Activated CD8-positive, alpha-beta memory T cell treated with anti-CD3 and anti-CD28 coated beads for 36 hours (primary cell): Measurements from ENCODE around the gene PDIA4. TPM values are rescaled to one million over a fixed set of nuclear protein-coding genes. Genes with fewer than 3 reads are reported as not detected.
"Not testable (repeated sequence)": the region's sequence is repeated elsewhere in the genome, so short reads cannot be mapped to it uniquely, and the experiment has no call there.

Experiments
- CTCF ChIA-PET: fragments of 350-600 bp; sonication (Branson Sonifier 250); formaldehyde crosslinking; loops from one replicate; lab custom pipeline; 2021; ENCODE audit warnings: antibody characterized with exemption; lab: Charles Lee
- POLR2A ChIA-PET: fragments of 350-600 bp; sonication (Branson Sonifier 250); formaldehyde crosslinking; loops from one replicate; lab custom pipeline; 2021; ENCODE audit warnings: antibody characterized with exemption; lab: Charles Lee
- total RNA-seq, 2 experiments: library from RNA; stranded (reverse); gene quantifications; one replicate each; pipeline ENCODE4 v1.2.3, GENCODE V29; 2021

Gene PDIA4
- total RNA-seq: 10 to 100 TPM; 97.8 to 99.4 TPM

GRCh38 chr7:149028346-149029109, at the start of gene PDIA4:
TSS of gene PDIA4 (minus strand) at chr7:149028505. CDS start at chr7:149028408, 97 bp downstream.
- POLR2A ChIA-PET: interaction anchor here (0.6 to 2.0 kb wide), 5 partner anchors 9 to 97 kb away, joined by 3 to 6 read pairs (median 4); no protein-coding TSS in a partner anchor
- CTCF ChIA-PET: interaction anchor here (1.3 to 2.4 kb wide), 2 partner anchors 17 to 22 kb away, joined by 3 to 9 read pairs; no protein-coding TSS in a partner anchor

GRCh38 chr7:149077594-149077993, 49.3 kb upstream of the PDIA4 start:
- ChIA-PET POLR2A (no interaction called here), CTCF (no interaction called here)

- POLR2A ChIA-PET: no interaction called here
- CTCF ChIA-PET: interaction anchor here (2.9 kb wide), 1 partner anchor 10 kb away, joined by 10 read pairs; no protein-coding TSS in a partner anchor
Observed at GRCh38 chr7:149075286-149075685, 47.0 kb upstream of the PDIA4 start.

GRCh38 chr7:149074116-149074885, 46.0 kb upstream of the PDIA4 start:
- ChIA-PET CTCF (interaction anchor here (2.9 kb wide), 1 partner anchor 9 kb away, joined by 10 read pairs; no protein-coding TSS in a partner anchor), POLR2A (no interaction called here)

GRCh38 chr7:149072438-149072775, 44.1 kb upstream of the PDIA4 start:
- CTCF ChIA-PET: interaction anchor here (1.2 to 1.4 kb wide), 3 partner anchors 19 to 85 kb away, joined by 3 to 4 read pairs (median 3); no protein-coding TSS in a partner anchor
- POLR2A ChIA-PET: no interaction called here

- POLR2A ChIA-PET: no interaction called here
Observed at GRCh38 chr7:149071641-149072437, 43.5 kb upstream of the PDIA4 start.

GRCh38 chr7:149071182-149071635, 42.9 kb upstream of the PDIA4 start:
- ChIA-PET POLR2A (no interaction called here), CTCF (interaction anchor here (1.2 to 1.4 kb wide), 3 partner anchors 17 to 84 kb away, joined by 3 to 4 read pairs (median 3); no protein-coding TSS in a partner anchor)

More at GRCh38 chr7:149071641-149072437, 43.5 kb upstream of the PDIA4 start:
- CTCF ChIA-PET: interaction anchor here (1.2 to 1.4 kb wide), 3 partner anchors 18 to 84 kb away, joined by 3 to 4 read pairs (median 3); no protein-coding TSS in a partner anchor

- ChIA-PET POLR2A (no interaction called here), CTCF (no interaction called here)
Observed at GRCh38 chr7:149070372-149071125, 42.2 kb upstream of the PDIA4 start.

- POLR2A ChIA-PET: no interaction called here
- CTCF ChIA-PET: interaction anchor here (0.6 kb wide), 1 partner anchor 245 kb away, joined by 3 read pairs; no protein-coding TSS in a partner anchor
Observed at GRCh38 chr7:149067869-149068268, 39.6 kb upstream of the PDIA4 start.

- CTCF ChIA-PET: no interaction called here
- POLR2A ChIA-PET: no interaction called here
Observed at GRCh38 chr7:149063476-149063875, 35.2 kb upstream of the PDIA4 start.

GRCh38 chr7:149062217-149062899, 34.1 kb upstream of the PDIA4 start:
- POLR2A ChIA-PET, CTCF ChIA-PET: not testable (repeated sequence)

GRCh38 chr7:149060156-149060555, 31.9 kb upstream of the PDIA4 start:
- ChIA-PET CTCF (interaction anchor here (0.7 to 1.7 kb wide), 2 partner anchors 53 to 55 kb away, joined by 3 to 4 read pairs; no protein-coding TSS in a partner anchor), POLR2A (interaction anchor here (0.6 kb wide), 1 partner anchor 234 kb away, joined by 4 read pairs; no protein-coding TSS in a partner anchor)

- CTCF ChIA-PET: interaction anchor here (1.0 to 1.2 kb wide), 2 partner anchors 12 to 18 kb away, joined by 3 read pairs; no protein-coding TSS in a partner anchor
- POLR2A ChIA-PET: no interaction called here
Observed at GRCh38 chr7:149053885-149054284, 25.6 kb upstream of the PDIA4 start.

GRCh38 chr7:149053384-149053783, 25.1 kb upstream of the PDIA4 start:
- ChIA-PET POLR2A (no interaction called here), CTCF (interaction anchor here (1.0 to 1.2 kb wide), 2 partner anchors 13 to 19 kb away, joined by 3 read pairs; no protein-coding TSS in a partner anchor)

- ChIA-PET POLR2A (no interaction called here), CTCF (interaction anchor here (0.6 kb wide), 1 partner anchor 246 kb away, joined by 4 read pairs; no protein-coding TSS in a partner anchor)
Observed at GRCh38 chr7:149050941-149051340, 22.6 kb upstream of the PDIA4 start.

GRCh38 chr7:149048805-149049204, 20.5 kb upstream of the PDIA4 start:
- POLR2A ChIA-PET: no interaction called here

GRCh38 chr7:149046416-149046815, 18.1 kb upstream of the PDIA4 start:
- ChIA-PET POLR2A (no interaction called here), CTCF (interaction anchor here (0.7 to 0.9 kb wide), 2 partner anchors 20 to 1365 kb away, joined by 3 to 4 read pairs; no protein-coding TSS in a partner anchor)

More at GRCh38 chr7:149048805-149049204, 20.5 kb upstream of the PDIA4 start:
- CTCF ChIA-PET: interaction anchor here (0.6 to 1.8 kb wide), 2 partner anchors 15 to 17 kb away, joined by 4 to 6 read pairs; no protein-coding TSS in a partner anchor
